Neural crest cell (in vitro differentiated cells): ENCODE measurements around the gene ITPR3. TPM values are rescaled to one million over a fixed set of nuclear protein-coding genes. Genes with fewer than 3 reads are reported as not detected.

Experiments
- DNase-seq: peaks from one replicate; pipeline ENCODE4 v3.0.0; 2021; ENCODE audit warnings: low read depth, mixed read lengths, low spot score
- H3K27ac Mint-ChIP-seq: one replicate; pipeline ENCODE4 v1.8.0; 2021; ENCODE audit warnings: mild to moderate bottlenecking, mixed read lengths; ENCODE audit not compliant: unreplicated experiment
- H3K27me3 Mint-ChIP-seq: 2 replicates; pipeline ENCODE4 v1.8.0; 2021; ENCODE audit warnings: low read depth, mild to moderate bottlenecking, mixed read lengths
- H3K36me3 Mint-ChIP-seq: 2 replicates; pipeline ENCODE4 v1.8.0; 2021; ENCODE audit warnings: low read depth, mild to moderate bottlenecking, mixed read lengths
- H3K4me1 Mint-ChIP-seq: 2 replicates; pipeline ENCODE4 v1.8.0; 2021; ENCODE audit warnings: mixed read lengths
- H3K4me3 Mint-ChIP-seq: one replicate; pipeline ENCODE4 v1.8.0; 2021; ENCODE audit warnings: mild to moderate bottlenecking, mixed read lengths
- H3K9me3 Mint-ChIP-seq: 2 replicates; pipeline ENCODE4 v1.8.0; 2021; ENCODE audit warnings: mixed read lengths
- total RNA-seq: library from RNA; stranded (reverse); gene quantifications from 2 replicates; pipeline ENCODE4 v1.2.1, GENCODE V29; 2021
- TF ChIP-seq, protein P1 (sequence below): fragments of 200-600 bp; sonication (generic); conservative IDR thresholded peaks from 2 replicates; pipeline ENCODE4 v1.5.0; 2021; ENCODE audit warnings: antibody characterized with exemption, mild to moderate bottlenecking

ITPR3 gene
- total RNA-seq, 1 donor from 2014 or later: 16.0 TPM

DNA sequence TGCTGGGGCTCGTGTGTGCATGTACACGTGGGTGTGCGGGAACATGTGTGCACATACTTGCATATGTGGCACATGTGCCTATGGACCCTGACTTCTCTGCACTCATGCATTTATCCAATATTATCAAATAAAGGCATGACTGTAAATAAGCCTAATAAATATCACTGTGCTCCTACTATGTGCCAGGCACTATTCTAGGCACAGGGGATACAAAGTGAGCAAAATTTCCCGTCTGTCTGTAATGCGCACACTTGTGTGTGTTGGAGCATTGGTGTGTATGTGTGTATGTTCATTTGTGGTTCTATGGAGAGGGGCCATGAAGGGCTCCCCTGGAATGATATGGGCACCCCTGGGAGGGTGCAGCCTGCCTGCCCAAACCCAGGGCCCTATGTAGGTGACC, 41.9 kb downstream of the ITPR3 start:
- no peak overlapping the region for H3K4me3 Mint-ChIP-seq
- TF ChIP-seq, protein P1, sequence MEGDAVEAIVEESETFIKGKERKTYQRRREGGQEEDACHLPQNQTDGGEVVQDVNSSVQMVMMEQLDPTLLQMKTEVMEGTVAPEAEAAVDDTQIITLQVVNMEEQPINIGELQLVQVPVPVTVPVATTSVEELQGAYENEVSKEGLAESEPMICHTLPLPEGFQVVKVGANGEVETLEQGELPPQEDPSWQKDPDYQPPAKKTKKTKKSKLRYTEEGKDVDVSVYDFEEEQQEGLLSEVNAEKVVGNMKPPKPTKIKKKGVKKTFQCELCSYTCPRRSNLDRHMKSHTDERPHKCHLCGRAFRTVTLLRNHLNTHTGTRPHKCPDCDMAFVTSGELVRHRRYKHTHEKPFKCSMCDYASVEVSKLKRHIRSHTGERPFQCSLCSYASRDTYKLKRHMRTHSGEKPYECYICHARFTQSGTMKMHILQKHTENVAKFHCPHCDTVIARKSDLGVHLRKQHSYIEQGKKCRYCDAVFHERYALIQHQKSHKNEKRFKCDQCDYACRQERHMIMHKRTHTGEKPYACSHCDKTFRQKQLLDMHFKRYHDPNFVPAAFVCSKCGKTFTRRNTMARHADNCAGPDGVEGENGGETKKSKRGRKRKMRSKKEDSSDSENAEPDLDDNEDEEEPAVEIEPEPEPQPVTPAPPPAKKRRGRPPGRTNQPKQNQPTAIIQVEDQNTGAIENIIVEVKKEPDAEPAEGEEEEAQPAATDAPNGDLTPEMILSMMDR: no peak
- no peak for DNase-seq
- H3K9me3 Mint-ChIP-seq: no peaks in the 10 kb centered on the region
- H3K4me1 Mint-ChIP-seq: peaks cover 3% of the 10 kb centered on the region
- no peaks in the 10 kb centered on the region for H3K27me3 Mint-ChIP-seq
- H3K36me3 Mint-ChIP-seq: no peaks in the 10 kb centered on the region
- H3K27ac Mint-ChIP-seq: no peak overlapping the region

DNA sequence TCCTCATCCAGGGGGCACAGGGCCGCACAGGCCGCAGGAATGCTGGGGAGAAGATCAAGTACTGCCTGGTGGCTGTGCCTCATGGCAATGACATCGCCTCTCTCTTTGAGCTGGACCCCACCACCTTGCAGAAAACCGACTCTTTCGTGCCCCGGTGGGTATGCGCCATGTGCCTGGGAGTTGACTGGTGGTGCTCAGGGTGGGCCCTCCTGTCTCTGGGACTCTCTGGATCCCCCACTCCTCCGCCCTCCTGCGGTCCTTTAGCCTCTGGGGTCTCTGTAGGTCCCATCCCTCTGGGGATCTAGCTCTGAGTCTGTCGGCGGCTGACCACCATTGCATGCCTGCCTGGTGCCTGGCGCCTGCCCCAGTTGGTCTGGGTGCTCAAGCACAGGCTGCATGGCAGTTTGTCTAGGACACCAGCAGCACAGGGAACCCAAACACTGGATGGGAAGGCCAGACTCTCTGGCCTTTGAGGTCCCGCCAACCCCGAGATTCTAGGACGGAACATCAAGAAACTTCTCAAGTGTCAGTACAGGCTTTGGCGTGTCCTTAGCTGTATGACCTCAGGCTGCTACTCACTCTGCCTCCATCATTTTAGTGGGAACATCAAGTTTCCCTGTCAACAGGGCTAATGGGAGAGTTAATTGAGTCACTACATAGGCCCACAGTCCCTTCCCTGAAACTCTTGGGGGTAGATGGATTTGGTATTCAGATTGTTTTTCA, 42.8 kb downstream of the ITPR3 start:
- no peak for DNase-seq
- H3K36me3 Mint-ChIP-seq: no peaks in the 10 kb centered on the region
- H3K4me1 Mint-ChIP-seq: peaks cover 3% of the 10 kb centered on the region
- no peaks in the 10 kb centered on the region for H3K9me3 Mint-ChIP-seq
- no peak overlapping the region for H3K27ac Mint-ChIP-seq
- no peak overlapping the region for H3K4me3 Mint-ChIP-seq
- TF ChIP-seq, protein P1: no peak
- no peaks in the 10 kb centered on the region for H3K27me3 Mint-ChIP-seq

DNA sequence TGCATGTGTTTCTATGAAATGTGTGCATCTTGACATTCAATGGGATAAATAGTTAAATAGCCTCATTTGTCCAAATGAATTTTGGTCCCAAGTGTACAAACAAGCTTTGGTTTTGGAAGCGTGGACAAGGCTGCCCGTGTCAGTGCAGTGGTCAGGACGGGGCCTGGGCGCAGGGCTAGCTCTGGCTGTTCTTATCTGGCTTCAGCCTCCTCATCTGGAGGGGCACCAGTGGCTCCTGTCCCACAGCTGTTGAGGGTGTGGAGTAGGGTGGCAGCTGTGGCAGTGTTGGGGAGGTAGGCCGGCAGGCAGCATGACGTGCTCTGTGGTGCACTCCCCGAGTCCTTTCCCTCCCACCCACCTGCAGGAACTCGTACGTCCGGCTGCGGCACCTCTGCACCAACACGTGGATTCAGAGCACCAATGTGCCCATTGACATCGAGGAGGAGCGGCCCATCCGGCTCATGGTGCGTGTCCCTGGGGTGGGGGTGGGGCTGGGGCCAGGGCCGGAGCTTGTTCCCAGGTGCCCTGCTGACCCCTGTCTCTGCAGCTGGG, 43.5 kb downstream of the ITPR3 start:
- Mint-ChIP-seq H3K9me3 (no peaks in the 10 kb centered on the region), H3K36me3 (no peaks in the 10 kb centered on the region)
- TF ChIP-seq, protein P1: no peak

DNA sequence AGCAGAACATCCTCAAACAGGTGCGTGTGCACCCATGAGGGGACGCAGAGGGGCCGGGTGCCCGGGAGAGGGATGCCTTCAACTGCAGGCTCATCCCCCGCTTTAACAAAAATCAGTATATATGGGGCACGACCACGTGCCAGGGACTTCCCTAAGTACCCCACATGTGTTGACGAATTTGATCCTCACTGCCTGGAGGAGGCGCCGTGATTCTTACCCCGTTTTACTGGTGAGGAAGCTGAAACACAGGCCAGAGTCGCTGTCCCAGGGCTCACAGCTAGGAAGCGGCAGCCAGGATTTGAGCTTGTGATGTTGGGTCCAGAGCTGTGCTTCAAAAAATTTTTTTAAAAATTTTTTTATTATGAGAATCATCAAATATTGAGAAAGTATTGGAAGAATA, 44.8 kb downstream of the ITPR3 start:
- Mint-ChIP-seq H3K27ac (no peak overlapping the region), H3K9me3 (no peaks in the 10 kb centered on the region), H3K27me3 (no peaks in the 10 kb centered on the region), H3K36me3 (no peaks in the 10 kb centered on the region), H3K4me1 (peaks cover 1% of the 10 kb centered on the region), H3K4me3 (no peak overlapping the region)
- no peak for DNase-seq
- TF ChIP-seq, protein P1: no peak

More for the DNA sequence above, 43.5 kb downstream of the ITPR3 start:
- H3K4me3 Mint-ChIP-seq: no peak overlapping the region
- peaks cover 3% of the 10 kb centered on the region for H3K4me1 Mint-ChIP-seq
- no peak overlapping the region for H3K27ac Mint-ChIP-seq
- H3K27me3 Mint-ChIP-seq: no peaks in the 10 kb centered on the region
- DNase-seq: no peak

DNA sequence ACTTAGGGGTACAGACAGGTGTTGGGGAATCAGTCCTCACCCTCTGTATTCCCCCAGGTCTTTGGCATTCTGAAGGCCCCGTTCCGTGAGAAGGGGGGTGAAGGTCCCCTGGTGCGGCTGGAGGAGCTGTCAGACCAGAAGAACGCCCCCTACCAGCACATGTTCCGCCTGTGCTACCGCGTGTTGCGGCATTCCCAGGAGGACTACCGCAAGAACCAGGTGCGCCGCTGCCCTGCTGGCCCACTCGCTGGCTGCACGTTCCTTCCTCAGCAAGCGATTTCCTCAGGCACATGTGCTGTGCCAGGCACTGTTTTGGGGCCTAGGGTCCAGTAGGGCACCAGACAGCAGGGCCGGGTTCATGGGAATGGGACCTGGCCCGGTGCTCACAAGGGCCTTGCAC, 46.0 kb downstream of the ITPR3 start:
- no peak for DNase-seq
- Mint-ChIP-seq H3K4me1 (no peaks in the 10 kb centered on the region), H3K27me3 (no peaks in the 10 kb centered on the region), H3K36me3 (no peaks in the 10 kb centered on the region), H3K27ac (no peak overlapping the region), H3K4me3 (no peak overlapping the region), H3K9me3 (no peaks in the 10 kb centered on the region)
- TF ChIP-seq, protein P1: no peak
